Activated T-helper 2 cell treated with anti-CD3 and anti-CD28 coated beads, Interferon-gamma antibody, Interleukin-2, Interleukin-4, amounts not matched to agents 10 μg/mL and 5 μg/mL and 100 μg/mL, durations not matched to agents 14 hours and 24 hours and 36 hours (primary cell): ENCODE measurements around the gene TMIGD3. TPM values are rescaled to one million over a fixed set of nuclear protein-coding genes. Genes with fewer than 3 reads are reported as not detected.

Source experiments
- DNase-seq: peaks from one replicate; pipeline ENCODE4 v3.0.0; 2021; ENCODE audit warnings: low spot score
- H3K27ac Mint-ChIP-seq: one replicate; pipeline ENCODE4 v1.8.0; 2021; ENCODE audit warnings: mixed read lengths
- H3K27me3 Mint-ChIP-seq: one replicate; pipeline ENCODE4 v1.8.0; 2021; ENCODE audit warnings: low read depth, mixed read lengths
- H3K36me3 Mint-ChIP-seq: one replicate; pipeline ENCODE4 v1.8.0; 2021; ENCODE audit warnings: low read depth, mixed read lengths
- H3K4me1 Mint-ChIP-seq: one replicate; pipeline ENCODE4 v1.8.0; 2021; ENCODE audit warnings: low read depth, mixed read lengths
- H3K4me3 Mint-ChIP-seq: one replicate; pipeline ENCODE4 v1.8.0; 2021; ENCODE audit warnings: low read depth, mild to moderate bottlenecking, moderate library complexity, mixed read lengths
- H3K9me3 Mint-ChIP-seq: one replicate; pipeline ENCODE4 v1.8.0; 2021; ENCODE audit warnings: mixed read lengths
- intact Hi-C: fragments of 100-400 bp; cut with micrococcal nuclease; formaldehyde crosslinking; loops from one replicate; pipeline ENCODE4 v1.15.1; 2023
- total RNA-seq: library from RNA; stranded (reverse); gene quantifications from 2 replicates; pipeline ENCODE4 v1.2.3, GENCODE V29; 2022

The TMIGD3 gene
- total RNA-seq, 1 donor from 2014 or later, result 0.30 TPM

DNA sequence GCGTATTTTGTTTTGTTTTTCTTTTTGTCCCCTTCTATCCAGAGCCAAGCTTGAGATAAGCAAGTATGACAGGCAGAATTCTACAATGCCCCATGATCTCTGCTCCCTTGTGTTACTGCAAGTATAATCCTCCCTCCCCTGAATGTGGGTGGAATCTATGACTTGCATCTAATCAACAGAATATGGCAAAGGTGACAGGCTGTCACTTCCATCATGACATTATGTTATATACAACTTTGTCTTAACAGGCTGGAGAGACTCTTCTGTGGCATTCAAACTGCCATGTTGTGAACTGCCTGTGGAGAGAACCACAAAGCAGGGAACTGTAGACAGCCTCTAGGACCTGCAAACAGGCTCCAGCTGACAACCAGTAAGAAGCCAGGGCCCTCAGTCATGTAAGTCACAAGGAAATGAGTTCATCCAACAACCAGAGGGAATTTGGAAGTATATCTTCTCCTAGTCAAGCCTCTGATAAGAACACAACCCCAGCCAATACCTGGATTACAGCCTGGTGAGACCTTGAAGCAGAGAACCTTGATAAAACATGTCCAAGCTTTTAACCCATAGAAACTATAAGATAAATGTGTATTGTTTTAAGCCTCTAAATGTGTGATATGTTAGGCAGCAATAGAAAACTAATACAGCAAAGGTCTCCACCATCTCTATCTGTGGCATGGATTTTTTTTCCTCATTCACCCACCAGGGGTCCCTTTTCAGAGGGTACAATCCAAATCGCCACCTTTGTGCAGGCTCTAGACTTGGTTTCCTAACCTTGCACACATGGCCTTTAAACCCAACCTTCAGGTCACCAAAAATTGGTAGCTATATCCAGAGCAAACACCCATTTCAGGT, 35.3 kb downstream of the TMIGD3 start:
- no peak for DNase-seq
- Mint-ChIP-seq H3K4me3 (no peak overlapping the region), H3K9me3 (no peaks in the 10 kb centered on the region), H3K4me1 (peaks cover 19% of the 10 kb centered on the region), H3K27ac (no peak overlapping the region), H3K27me3 (no peaks in the 10 kb centered on the region), H3K36me3 (peaks cover 34% of the 10 kb centered on the region)
- intact Hi-C loops, result no loop called here

DNA sequence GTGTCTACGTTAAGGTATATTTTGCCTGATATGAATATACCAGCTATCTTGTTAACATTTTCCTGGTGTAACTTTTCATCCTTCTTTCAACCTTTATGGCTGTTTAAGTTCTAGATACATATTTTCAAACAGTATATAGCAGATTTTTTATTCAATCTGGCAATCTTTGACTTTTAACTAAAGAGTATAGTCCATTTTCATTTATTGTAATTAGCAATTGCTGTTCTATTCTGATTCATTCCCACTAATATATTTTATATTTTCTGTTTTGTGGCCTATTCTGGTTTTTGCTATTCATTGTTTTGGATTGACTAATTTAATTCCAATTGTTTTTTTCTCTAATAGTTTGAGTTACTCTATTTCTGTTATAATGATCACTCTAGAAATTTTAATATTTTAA, 37.0 kb downstream of the TMIGD3 start:
- Mint-ChIP-seq H3K4me3 (no peak overlapping the region), H3K27ac (no peak overlapping the region), H3K9me3 (no peaks in the 10 kb centered on the region), H3K4me1 (peaks cover 13% of the 10 kb centered on the region), H3K27me3 (no peaks in the 10 kb centered on the region), H3K36me3 (peaks cover 44% of the 10 kb centered on the region)
- intact Hi-C loops, result no loop called here
- no peak for DNase-seq

DNA sequence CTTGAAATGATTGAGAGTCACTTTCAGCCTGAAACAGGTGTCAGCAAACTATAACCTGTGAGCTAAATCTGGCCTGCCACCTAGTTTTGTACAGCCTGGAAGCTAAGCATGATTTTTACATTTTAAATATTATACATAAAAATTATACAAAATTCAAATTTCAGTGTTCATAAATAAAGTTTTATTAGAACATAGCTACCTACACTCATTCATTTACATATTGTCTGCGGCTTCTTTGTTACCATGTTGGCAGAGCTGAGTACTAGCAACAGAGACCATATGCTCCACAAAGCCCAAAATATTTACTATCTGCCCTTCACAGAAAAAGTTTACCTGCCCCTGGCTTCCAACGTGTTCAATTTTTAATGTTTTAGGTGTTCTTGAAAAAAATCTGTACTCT, 37.7 kb downstream of the TMIGD3 start:
- intact Hi-C loops, result no loop called here
- H3K4me1 Mint-ChIP-seq, result peaks cover 13% of the 10 kb centered on the region
- no peak overlapping the region for H3K27ac Mint-ChIP-seq
- H3K4me3 Mint-ChIP-seq, result no peak overlapping the region
- no peaks in the 10 kb centered on the region for H3K27me3 Mint-ChIP-seq
- no peak for DNase-seq
- peaks cover 51% of the 10 kb centered on the region for H3K36me3 Mint-ChIP-seq
- H3K9me3 Mint-ChIP-seq, result no peaks in the 10 kb centered on the region

DNA sequence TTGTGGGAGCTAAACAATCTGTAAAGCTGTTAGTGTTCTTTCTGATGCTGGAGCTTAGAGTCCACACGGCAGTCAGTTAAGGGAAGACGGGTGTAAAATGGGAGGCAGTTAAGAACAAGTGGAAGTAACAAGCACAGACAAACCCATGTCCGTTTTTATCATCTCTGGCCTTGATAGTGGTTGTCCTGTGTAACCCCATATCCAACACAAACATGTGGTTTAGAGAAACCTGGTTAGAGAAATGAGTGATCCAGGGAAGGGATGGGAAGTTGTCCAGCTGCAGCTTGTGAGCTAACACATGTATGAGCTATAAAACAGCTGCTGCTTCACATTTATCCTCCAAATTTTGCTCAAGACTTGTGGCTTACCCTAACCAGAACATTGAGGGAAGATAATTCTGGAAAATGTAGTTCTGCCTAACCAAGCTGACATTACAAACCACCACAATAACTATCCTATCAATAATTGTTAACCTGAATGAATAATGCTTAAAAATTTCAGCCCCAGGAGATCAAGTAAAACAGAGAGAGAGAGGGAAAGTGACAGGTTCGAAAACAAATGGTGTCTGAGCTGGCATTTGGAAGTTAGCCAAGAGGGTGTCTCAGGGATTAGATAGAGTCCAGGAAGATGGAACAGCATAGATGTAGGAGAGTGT, 40.3 kb downstream of the TMIGD3 start:
- intact Hi-C loops, result no loop called here
- Mint-ChIP-seq H3K27ac (no peak overlapping the region), H3K36me3 (peaks cover 71% of the 10 kb centered on the region)

DNA sequence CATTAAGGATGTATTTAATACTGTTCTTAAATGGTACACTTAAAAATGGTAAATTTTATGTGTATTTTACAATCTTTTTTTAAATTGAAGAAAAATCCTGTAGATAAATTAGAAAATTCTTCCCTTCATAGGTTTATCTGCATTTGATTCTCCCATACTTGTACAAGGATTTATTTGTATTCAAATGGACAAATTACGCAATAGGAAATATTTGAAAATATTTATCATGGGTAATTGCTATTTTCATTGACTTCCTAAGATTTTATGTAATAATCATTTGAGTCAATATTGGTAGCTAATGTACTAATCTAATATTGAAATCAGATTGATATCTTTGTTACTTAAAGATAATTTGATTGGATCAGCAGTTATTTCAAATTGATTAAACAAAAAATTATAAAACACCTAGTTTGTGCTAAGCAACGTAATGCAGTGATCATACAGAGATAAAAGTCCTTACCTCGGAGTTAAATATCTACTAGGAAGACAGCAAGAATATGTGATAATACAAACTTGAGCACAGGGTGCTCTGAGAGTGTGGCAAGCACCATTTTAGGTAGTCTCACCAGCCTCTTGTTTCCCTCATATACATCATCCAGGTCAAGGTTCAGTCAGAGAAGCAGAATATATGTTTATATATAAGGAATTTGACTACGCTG, 40.9 kb downstream of the TMIGD3 start:
- peaks cover 71% of the 10 kb centered on the region for H3K36me3 Mint-ChIP-seq
- H3K4me3 Mint-ChIP-seq, result no peak overlapping the region
- H3K4me1 Mint-ChIP-seq, result peaks cover 14% of the 10 kb centered on the region
- no peak overlapping the region for H3K27ac Mint-ChIP-seq
- no peaks in the 10 kb centered on the region for H3K27me3 Mint-ChIP-seq
- no peaks in the 10 kb centered on the region for H3K9me3 Mint-ChIP-seq
- intact Hi-C loops, result no loop called here
- no peak for DNase-seq

More for the DNA sequence above, 40.3 kb downstream of the TMIGD3 start:
- Mint-ChIP-seq H3K4me3 (no peak overlapping the region), H3K27me3 (no peaks in the 10 kb centered on the region), H3K9me3 (no peaks in the 10 kb centered on the region), H3K4me1 (peaks cover 13% of the 10 kb centered on the region)
- DNase-seq, result no peak

DNA sequence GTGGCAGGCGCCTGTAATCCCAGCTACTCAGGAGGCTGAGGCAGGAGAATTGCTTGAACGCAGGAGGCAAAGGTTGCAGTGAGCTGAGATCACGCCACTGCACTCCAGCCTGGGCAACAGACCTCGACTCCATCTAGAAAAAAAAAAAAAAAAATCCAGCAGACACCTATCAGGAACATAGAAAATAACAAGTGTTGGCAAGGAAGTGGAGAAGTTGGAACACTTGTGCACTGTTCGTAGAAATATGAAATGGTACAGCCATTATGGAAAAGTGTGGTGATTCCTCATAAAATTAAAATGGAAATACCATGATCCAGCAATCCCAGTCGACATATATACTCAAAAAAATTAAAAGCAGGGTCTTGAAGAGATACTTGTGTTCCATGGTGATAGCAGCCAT, 41.7 kb downstream of the TMIGD3 start:
- H3K27me3 Mint-ChIP-seq, result no peaks in the 10 kb centered on the region
- H3K27ac Mint-ChIP-seq, result no peak overlapping the region
- intact Hi-C loops, result no loop called here
- no peak overlapping the region for H3K4me3 Mint-ChIP-seq
- no peak for DNase-seq
- peaks cover 74% of the 10 kb centered on the region for H3K36me3 Mint-ChIP-seq
- H3K4me1 Mint-ChIP-seq, result peaks cover 14% of the 10 kb centered on the region
- H3K9me3 Mint-ChIP-seq, result no peaks in the 10 kb centered on the region

DNA sequence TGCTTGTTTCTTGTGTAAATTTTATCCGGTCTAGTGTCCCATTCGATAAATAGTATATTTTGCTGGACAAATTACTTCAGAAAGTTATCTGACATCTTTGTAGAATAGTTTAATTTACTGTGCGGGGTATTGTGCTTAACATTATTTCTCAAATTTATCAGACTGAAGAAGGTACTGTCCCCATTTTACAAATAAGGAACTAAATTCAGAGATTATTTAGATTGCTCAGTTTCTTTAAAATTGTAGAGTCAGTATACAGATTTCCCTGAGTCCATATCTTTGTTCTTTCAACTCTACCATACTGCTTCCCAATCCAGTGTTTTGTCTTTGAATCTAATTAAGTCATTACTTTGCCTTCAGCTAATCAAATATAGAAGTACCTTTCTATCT, 47.8 kb downstream of the TMIGD3 start:
- intact Hi-C loops, result no loop called here
- no peak overlapping the region for H3K4me3 Mint-ChIP-seq
- no peak for DNase-seq
- peaks cover 46% of the 10 kb centered on the region for H3K4me1 Mint-ChIP-seq
- H3K27ac Mint-ChIP-seq, result peak overlapping the region; percentile 28
- peaks cover 87% of the 10 kb centered on the region for H3K36me3 Mint-ChIP-seq
- H3K9me3 Mint-ChIP-seq, result no peaks in the 10 kb centered on the region
- H3K27me3 Mint-ChIP-seq, result no peaks in the 10 kb centered on the region

DNA sequence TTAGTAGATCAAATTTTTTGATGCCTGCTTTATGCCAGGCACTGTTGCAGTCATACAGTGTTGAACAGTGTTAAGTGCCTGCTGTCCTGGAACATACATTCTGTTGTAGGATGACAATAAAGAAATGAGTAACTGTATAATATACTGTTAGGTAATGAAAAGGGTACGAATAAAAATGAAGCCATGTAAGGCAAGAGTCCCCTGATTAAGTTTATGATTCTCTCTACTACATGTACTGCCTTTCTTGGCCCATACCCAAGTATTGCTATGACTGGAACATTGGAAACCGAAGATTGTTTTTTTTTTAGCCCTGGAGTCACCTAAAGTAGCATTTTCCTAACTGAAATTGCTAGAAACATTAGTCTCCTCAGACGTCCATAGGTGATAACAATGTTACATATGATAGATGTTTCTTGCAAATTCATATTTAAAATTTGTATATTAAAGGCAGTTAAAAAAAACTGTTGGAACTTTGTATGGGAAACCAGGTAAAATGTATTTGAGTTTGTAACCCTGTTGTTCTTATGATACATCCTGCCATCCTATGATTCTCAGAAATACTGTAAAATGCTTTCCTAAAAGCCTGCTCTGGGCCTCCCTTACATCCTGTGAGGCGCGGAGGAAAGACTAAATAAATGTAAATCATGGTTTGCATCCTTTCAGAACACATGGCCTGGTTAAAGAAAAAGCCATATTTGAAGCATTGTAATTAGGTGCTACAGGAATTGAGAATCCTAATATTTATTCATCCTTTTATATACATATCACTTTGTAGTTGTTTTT, 48.4 kb downstream of the TMIGD3 start:
- peaks cover 85% of the 10 kb centered on the region for H3K36me3 Mint-ChIP-seq
- H3K4me3 Mint-ChIP-seq, result peak overlapping the region; percentile 9
- H3K9me3 Mint-ChIP-seq, result no peaks in the 10 kb centered on the region
- intact Hi-C loops, result loop anchor here (5.0 kb wide), 1 partner anchor 167 kb away; no protein-coding TSS in a partner anchor
- H3K4me1 Mint-ChIP-seq, result peaks cover 46% of the 10 kb centered on the region
- DNase-seq, result no peak
- H3K27me3 Mint-ChIP-seq, result no peaks in the 10 kb centered on the region
- peak overlapping the region; percentile 39 for H3K27ac Mint-ChIP-seq

DNA sequence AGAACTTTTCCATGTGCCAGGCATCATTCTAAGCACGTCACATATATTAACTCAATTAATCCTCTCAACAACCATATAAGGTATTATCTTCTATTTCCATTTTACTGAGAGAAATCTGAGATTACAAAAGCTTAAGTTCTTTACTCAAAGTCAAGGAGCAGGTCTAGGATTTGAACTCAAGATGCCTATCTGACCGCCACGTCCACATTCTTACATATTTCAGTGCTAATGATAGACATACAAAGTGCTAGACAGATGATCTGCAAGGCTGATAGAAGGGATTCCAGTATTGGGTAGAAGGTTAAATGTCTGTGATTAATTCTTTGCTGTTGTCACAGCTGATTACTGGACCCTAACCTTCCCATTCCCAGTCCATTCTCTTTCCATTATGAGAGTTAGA, 49.7 kb downstream of the TMIGD3 start:
- Mint-ChIP-seq H3K9me3 (no peaks in the 10 kb centered on the region), H3K4me1 (peaks cover 46% of the 10 kb centered on the region), H3K36me3 (peaks cover 81% of the 10 kb centered on the region), H3K4me3 (no peak overlapping the region), H3K27ac (no peak overlapping the region), H3K27me3 (no peaks in the 10 kb centered on the region)
- intact Hi-C loops, result loop anchor here (5.0 kb wide), 1 partner anchor 169 kb away; no protein-coding TSS in a partner anchor
- no peak for DNase-seq

DNA sequence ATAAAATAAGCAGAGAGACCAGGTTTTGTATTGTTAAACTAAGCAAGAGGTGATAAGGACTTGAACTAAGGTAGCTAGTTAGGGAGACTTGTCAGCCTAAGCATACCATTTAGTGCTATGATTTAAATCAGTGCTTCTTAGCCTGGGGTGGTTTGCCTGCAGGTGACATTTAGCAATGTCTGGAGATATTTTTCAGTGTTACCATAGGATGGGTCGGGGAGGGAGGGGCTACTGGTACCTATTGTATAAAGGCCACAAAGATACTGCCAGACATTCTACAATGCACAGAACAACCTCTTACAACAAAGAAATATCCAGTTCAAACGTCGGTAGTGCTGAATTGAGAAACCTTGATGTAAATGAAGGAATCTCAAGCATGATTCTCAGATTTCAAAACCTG, 50.9 kb downstream of the TMIGD3 start:
- peaks cover 50% of the 10 kb centered on the region for H3K4me1 Mint-ChIP-seq
- H3K36me3 Mint-ChIP-seq, result peaks cover 80% of the 10 kb centered on the region
- no peak overlapping the region for H3K27ac Mint-ChIP-seq
- no peaks in the 10 kb centered on the region for H3K9me3 Mint-ChIP-seq
- no peaks in the 10 kb centered on the region for H3K27me3 Mint-ChIP-seq
- intact Hi-C loops, result loop anchor here (5.0 kb wide), 1 partner anchor 170 kb away; no protein-coding TSS in a partner anchor
- H3K4me3 Mint-ChIP-seq, result no peak overlapping the region
- DNase-seq, result no peak

DNA sequence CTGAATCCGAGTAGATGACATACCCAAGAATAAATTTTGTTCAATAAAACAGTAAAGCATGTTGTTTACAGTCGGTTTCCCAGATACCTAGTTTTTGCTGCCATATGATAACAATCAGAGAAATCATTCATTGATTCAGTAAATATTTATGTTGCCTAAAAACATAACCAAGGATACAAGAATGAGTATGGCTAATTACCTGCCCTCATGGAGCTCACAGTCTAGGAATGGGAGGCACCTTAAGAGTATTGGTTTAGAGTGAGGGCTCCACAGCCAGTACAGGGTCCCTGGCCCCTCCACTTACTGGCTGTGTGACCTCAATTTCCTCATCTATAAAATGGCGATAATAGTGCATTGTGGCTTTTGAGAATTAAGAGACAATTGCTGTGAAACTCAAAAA, 53.2 kb downstream of the TMIGD3 start:
- Mint-ChIP-seq H3K4me3 (peak overlapping the region; percentile 100), H3K4me1 (peaks cover 53% of the 10 kb centered on the region), H3K9me3 (no peaks in the 10 kb centered on the region), H3K27me3 (no peaks in the 10 kb centered on the region), H3K36me3 (peaks cover 81% of the 10 kb centered on the region), H3K27ac (peak overlapping the region; percentile 96)
- no peak for DNase-seq
- intact Hi-C loops, result loop anchor here (5.0 kb wide), 1 partner anchor 172 kb away; no protein-coding TSS in a partner anchor

DNA sequence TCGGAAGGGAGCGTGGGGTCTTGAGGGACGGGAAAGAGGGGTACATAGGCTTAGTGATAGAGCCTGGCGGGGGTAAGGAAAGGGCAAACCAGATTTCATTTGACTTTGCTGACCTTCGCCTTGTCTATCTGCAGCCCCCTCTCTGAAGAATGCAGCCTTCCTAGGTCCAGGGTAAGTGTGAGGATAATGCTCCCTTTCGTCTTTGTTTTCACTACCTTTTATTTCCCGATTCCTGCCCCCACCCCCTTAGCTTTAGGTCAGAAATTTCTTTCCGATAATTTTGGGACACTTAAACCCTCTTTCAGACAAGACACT, 53.8 kb downstream of the TMIGD3 start:
- Mint-ChIP-seq H3K4me1 (peaks cover 53% of the 10 kb centered on the region), H3K9me3 (no peaks in the 10 kb centered on the region), H3K36me3 (peaks cover 79% of the 10 kb centered on the region), H3K27me3 (no peaks in the 10 kb centered on the region), H3K4me3 (peak overlapping the region; percentile 100), H3K27ac (peak overlapping the region; percentile 96)
- intact Hi-C loops, result loop anchor here (1.0 to 5.0 kb wide), 7 partner anchors 26 to 309 kb away; partner anchors contain the start of genes CEPT1, DDX20 and DRAM2
- no peak for DNase-seq
